Activated CD8-positive, alpha-beta memory T cell treated with anti-CD3 and anti-CD28 coated beads for 4 hours (primary cell): ENCODE data around the gene DAP.

Experiments used
- DNase-seq, 2 donors: peaks; one replicate each; pipeline ENCODE4 v3.0.0-alpha.2; 2020; ENCODE audit warnings: low read depth in 2 of 2

DAP gene

GRCh38 chr5:10709933-10710332 lies 51.1 kb downstream of the DAP start:
- no peak for DNase-seq

- DNase-seq: no peak
Observed at GRCh38 chr5:10709409-10709808, 51.6 kb downstream of the DAP start.

DNA sequence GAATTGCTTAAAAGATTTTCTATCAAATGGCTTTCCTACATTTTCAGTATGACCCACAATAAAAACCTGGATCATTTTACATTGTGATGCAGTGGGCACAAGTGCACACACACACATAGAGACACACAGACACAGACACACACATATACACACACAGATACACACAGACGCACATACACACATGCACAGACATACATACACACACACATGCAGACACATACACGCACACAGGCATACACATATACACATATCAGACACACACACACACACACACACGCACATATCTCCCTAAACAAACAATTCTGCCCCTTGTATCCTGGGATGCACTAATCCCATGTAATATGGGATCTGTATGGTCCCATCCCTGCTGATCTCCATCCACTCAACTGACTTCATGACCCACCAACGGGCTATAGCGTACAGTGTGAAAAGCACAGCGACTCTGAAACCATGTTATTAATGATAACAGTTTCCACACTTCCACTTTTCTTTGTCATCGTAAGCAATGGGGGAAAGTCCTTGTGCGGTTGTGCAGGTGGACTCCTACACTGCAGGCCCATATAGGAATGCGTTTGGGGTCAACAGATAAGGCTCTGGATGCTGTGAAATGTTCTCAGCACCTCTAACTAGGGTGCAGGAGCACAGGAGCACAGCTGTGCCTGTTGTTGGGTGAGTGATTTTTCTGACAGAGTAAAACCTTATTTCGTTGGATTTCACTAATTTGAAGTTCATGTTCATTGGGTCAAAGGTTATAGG lies 52.7 kb downstream of the DAP start:
- DNase-seq: no peak

DNA sequence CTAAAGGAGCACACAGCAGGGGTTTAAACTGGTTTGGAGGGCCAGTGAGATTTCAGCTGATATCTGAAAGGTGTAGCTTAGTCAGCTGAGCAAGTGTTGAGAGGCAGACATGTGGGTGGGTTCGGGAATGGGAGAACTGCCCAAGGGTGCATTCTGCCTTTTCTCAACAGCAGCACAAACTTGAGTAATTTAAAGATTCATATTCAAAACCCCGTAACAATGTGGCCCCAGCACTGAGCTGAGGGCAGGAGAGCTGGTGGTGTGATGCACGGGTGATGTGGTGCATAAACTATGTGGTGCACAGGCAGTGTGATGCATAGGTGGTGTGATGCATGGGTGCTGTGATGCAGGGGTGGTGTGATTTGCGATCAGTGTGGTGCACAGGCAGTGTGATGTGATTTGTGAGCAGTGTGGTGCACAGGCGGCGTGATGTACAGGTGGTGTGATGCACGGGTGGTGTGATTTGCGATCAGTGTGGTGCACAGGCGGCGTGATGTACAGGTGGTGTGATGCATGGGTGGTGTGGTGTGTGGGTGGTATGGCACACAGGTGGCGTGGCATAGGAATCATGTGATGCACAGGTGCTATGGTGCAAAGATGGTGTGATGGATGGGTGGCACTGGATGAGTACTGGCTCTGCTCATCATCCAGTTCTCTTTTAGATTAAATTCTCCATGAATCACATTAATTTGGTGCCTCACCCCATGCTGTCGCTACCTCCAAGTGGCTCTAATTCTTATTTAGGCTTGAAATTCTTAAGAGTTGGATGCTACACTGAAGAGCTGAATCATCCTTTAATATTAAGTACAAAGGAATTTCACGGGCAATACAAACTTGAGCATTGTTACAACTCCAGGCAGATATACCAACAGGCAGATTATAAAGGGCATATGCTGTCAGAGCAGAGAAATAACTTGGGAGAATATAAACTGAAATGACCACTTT lies 53.6 kb downstream of the DAP start:
- no peak for DNase-seq

- no peak for DNase-seq
Observed at GRCh38 chr5:10706326-10706725, 54.7 kb downstream of the DAP start.

DNA sequence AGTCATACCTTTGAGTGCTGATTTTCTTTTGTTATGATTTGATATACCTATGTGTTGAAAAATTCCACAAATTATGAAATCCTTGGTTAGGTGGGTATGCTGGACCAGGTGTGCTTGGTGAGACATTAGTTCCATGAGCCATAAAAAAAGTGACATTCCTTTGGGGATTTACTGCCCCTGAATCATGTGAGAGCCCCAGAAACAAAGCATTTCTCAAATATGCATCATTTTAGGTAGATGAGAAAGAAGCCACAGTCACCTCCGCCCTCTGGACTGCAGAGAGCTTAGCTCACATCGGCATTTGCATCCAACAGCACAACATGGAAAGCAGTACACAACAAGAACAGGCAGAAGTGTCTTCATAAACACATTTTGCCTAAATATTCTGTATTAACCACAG lies 55.3 kb downstream of the DAP start:
- DNase-seq: no peak

DNA sequence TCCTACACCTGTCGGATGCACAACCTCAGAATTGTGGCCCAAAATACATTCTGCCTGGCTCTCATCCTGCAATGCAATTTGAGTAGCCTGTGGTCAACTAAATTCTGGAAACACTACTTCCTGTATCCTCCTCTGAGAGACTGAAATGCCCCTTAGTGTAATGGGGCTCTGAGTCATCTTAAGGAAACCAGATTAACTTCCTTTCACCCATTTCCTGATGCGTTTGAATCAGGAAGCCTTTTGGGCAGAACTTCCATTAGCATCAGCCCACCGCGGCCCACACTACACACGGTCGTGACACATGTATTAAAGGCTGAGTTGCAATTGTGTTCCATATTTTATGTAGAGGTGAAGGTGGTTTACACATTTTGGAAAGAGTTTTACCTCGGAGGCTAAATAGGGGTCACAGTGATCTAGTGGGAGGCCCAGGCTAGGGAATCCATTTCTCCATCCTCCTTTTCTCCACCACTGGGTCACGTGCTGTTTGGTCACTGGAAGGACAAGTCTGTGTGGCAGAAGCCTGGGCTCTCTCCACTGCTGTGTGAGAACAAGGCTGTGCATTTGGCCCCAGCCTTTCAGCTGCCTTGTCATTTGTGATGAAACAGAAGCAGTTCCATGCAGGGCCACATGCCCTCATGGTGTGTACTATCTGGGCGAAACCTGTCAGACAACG lies 55.9 kb downstream of the DAP start:
- no peak for DNase-seq

GRCh38 chr5:10703676-10704075 lies 57.4 kb downstream of the DAP start:
- DNase-seq: no peak

DNA sequence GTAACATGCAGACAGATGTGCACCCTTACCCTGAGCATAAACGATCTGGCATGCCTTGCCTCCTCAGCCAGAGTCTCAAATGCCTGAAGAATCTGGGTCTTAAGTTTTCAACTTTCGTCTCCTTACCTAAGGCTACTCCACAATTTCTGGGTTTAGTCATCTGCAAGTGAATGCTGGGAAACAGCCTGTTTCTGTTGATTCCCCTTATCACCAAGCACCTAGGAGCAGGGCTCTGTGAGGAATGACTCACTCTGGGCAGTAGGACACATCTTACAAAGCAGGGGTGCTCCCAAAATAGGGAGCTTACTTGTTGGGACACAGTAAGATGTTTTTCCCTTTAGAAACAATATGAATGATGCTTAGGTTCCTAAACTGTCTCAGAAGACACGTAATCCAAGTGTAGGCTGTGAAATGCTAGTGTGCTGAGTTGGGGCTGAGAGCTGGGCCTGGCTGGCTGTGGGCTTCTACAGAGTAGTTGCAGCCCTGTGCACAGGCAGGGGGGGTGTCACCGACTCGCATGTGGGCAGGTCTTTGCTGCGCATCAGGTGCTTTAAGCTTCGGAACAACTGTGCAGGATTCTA lies 58.0 kb downstream of the DAP start:
- no peak for DNase-seq

GRCh38 chr5:10702040-10702629 lies 58.9 kb downstream of the DAP start:
- no peak for DNase-seq

DNA sequence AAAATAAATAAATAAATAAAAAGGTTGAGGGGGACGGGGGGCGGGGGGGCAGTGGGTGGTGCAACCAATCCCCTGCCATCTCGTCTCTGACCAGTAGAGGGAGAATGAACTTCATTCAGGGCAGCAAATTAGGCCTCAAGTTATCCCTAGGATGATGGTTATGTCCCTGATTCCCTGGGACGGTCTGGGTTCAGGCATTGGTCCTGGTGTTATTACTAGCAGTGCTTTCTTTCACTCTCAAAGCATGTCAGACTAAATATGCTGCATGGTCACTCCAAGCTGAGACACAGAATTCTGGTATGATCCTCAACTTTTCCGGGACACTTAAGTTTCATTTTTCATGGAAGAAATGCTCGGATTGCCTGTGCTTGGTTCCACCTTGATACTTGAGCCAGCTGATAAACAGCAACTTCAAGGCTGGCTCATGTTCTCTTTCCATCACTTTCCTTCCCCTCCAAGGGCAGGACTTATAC lies 59.4 kb downstream of the DAP start:
- no peak for DNase-seq

DNA sequence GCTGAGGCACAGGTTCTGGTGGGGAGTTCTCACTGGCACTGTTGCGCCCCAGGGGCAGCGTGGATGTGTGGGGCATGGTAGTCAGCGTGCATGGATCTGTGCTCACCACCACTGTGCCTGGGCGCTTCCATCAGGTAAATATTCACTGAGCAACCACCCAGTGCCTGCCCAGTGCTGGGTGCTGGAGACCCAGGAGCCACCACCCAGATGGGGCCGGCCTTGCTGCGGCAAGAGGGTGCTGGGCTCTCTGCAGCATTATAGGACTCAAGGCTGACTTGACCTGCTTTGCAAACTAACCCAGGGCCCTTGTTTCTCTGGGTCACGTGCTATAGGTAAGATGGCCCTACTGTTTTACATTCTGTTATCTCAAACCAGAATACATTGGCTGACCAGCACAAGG lies 60.5 kb downstream of the DAP start:
- no peak for DNase-seq

DNA sequence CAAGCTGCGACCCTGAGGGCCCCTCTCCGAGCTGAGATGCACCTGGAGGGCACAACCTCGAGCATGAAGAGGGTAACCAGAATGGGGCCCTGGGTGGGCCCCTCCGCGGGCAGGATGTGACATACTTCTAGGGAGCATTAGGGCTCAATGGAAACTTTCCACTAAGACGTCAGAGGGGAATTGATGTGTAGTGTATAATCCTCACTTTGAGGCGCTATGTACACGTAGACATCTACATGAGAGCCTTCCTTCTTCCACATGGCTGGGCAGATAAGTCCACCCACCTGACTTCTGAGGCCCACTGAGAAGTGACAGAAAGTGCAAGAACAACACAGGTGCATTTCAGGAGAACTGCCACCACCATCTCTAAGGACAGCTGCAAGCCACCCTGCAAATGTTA lies 61.0 kb downstream of the DAP start:
- no peak for DNase-seq

GRCh38 chr5:10699281-10699874 lies 61.7 kb downstream of the DAP start:
- no peak for DNase-seq

DNA sequence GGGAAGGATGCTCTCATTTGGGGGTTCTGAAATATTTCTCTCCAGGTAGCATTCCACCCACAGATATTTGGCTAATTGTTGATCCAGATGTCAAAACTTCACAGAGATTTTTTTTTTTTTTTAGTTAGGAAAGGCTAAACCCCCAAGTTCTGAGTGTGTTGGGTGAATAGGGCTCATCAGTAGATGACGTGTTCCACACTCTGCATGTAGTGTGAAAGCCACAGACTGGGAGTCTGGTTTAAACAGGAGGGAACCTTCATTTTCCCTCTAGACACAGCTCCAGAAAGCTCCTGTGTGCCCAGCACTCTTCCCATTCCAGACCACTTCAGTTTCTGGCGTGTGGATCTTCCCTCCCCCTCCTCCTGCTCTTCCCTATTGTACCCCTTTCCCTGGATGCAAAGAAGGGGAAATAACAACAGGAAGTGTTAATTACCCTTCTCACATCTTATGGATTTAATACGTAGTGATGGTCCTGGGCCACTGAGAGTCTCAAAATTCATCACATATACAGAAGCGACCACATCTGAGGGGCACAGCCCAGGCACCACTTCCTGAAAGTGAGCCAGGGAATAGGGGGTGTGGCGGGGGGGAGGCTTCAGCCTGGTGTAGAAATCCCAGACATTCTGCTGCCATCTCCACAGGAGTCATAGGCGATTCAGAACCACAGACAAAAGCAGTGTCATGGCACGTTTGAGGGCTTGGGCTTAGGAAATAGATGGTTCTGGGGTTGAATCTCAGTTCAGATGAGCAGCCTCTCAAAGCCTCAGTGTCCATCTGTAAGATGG lies 65.1 kb downstream of the DAP start:
- DNase-seq: no peak

DNA sequence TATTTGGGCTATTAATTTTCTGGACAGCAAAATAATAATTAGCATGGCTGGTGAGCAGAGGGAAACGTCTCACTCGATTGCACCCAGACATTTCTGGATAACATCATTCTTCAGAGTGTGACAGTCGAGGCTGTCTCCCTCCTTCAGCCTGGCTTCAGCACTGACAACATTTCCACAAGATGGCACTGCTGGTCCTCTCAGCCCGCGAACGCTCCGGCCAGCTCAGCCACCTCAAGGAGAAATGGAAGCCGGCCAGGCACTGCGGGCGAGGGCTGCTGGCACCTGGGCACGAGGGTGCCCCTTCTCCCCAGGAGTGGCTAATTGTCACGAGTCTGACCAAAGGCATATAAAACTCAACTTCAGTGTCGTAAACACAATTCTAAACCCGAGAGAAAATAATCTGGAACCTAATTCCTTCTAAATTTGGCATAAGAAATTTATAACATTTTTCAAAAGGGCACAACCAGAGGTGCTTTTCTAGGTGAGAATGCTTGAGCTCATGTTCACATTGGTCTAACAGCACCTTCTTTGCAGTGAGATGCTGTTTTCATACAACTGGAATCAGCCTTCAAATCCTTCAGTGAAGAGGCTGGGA lies 65.9 kb downstream of the DAP start:
- no peak for DNase-seq

DNA sequence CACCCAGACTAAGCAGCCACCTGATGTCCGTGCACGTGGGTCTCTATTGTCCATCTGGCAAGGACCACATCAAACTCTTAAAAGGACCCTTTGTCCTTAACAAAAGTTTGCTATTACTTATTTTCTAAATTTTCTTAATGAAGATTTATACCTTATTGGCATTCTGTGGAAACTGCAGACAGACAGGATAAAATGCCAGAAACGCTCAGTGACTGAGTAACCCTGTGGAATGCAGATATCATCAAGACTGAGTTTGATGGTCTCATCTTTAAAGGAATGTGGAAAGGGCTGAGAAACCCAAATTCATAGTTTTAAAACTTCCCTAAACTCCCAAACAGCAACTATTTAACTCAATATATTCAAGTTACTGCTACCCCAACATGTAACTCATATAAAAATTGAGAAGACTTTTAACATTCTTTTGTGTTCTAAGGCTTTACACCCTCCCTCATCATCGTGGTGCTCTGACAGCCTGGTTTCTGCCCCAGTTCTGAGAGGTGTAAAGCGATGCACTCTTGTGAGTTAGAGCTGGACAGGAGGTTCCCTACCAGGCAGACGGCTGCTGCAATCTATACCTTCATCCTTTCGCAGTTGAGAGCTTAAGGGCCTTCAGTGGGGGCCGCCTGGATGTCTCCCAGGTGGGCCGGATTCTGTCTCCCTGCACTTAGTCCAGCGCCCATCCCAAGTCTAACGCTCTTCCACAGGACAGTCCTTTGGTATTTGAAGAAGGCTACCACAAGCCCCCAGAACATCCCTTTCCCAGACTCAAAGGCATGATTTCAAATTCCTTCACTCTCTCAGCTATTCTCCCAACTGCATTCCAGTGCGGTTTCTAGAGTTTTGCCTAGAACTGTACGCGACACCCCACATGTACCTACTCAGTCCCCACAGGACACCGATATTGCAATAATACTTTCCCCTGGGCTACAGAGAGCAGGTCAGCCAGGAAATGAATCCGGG lies 68.9 kb downstream of the DAP start:
- no peak for DNase-seq
